Astrocyte (in vitro differentiated cells and primary cell): ENCODE measurements around the gene CLBA1. TPM values are rescaled to one million over a fixed set of nuclear protein-coding genes. Genes with fewer than 3 reads are reported as not detected.

Experiments used
- DNase-seq: peaks from one replicate; pipeline ENCODE4 v3.0.0-alpha.2; 2010; ENCODE audit warnings: low read depth
- FAIRE-seq: peaks from 2 replicates; lab custom pipeline; 2011; peaks lifted over from hg19 to GRCh38; lab: Jason Lieb, UNC
- H2AFZ ChIP-seq: 2 replicates; pipeline ENCODE4 v1.6.0; 2012; ENCODE audit warnings: low read depth, low read length, inconsistent platforms
- H3K27ac ChIP-seq: 2 replicates; pipeline ENCODE4 v1.5.1; 2011; ENCODE audit warnings: low read depth, low read length, inconsistent platforms
- H3K27me3 ChIP-seq: 2 replicates; pipeline ENCODE4 v1.6.0; 2011; ENCODE audit warnings: low read length, inconsistent platforms; ENCODE audit not compliant: insufficient read depth
- H3K36me3 ChIP-seq: 2 replicates; pipeline ENCODE4 v1.5.1; 2011; ENCODE audit warnings: low read length, inconsistent platforms; ENCODE audit not compliant: insufficient read depth
- H3K4me1 ChIP-seq: 2 replicates; pipeline ENCODE4 v1.5.1; 2011; ENCODE audit warnings: low read length, inconsistent platforms; ENCODE audit not compliant: insufficient read depth
- H3K4me2 ChIP-seq: 2 replicates; pipeline ENCODE4 v1.6.0; 2012; ENCODE audit warnings: low read length, inconsistent platforms
- H3K4me3 ChIP-seq: 2 replicates; pipeline ENCODE4 v1.5.1; 2011; ENCODE audit warnings: low read depth, mild to moderate bottlenecking, low read length, inconsistent platforms; ENCODE audit not compliant: insufficient read depth
- H3K79me2 ChIP-seq: 2 replicates; pipeline ENCODE4 v1.6.0; 2012; ENCODE audit warnings: mild to moderate bottlenecking, low read length, inconsistent platforms; ENCODE audit not compliant: insufficient read depth
- H3K9ac ChIP-seq: 2 replicates; pipeline ENCODE4 v1.6.0; 2012; ENCODE audit warnings: mild to moderate bottlenecking, low read length, inconsistent platforms
- H3K9me3 ChIP-seq: 2 replicates; pipeline ENCODE4 v1.5.1; 2012; ENCODE audit warnings: low read depth, mild to moderate bottlenecking, low read length, inconsistent platforms; ENCODE audit not compliant: insufficient read depth
- H4K20me1 ChIP-seq: 2 replicates; pipeline ENCODE4 v1.6.0; 2012; ENCODE audit warnings: low read length, inconsistent platforms; ENCODE audit not compliant: insufficient read depth
- H3K27ac Mint-ChIP-seq: one replicate; pipeline ENCODE4 v1.8.0; 2021; ENCODE audit warnings: mild to moderate bottlenecking, mixed read lengths; ENCODE audit not compliant: unreplicated experiment
- H3K27me3 Mint-ChIP-seq: one replicate; pipeline ENCODE4 v1.8.0; 2021; ENCODE audit warnings: low read depth, mixed read lengths; ENCODE audit not compliant: unreplicated experiment
- H3K36me3 Mint-ChIP-seq: one replicate; pipeline ENCODE4 v1.8.0; 2021; ENCODE audit warnings: low read depth, mixed read lengths; ENCODE audit not compliant: unreplicated experiment
- H3K4me1 Mint-ChIP-seq: one replicate; pipeline ENCODE4 v1.8.0; 2021; ENCODE audit warnings: low read depth, mixed read lengths; ENCODE audit not compliant: unreplicated experiment
- H3K4me3 Mint-ChIP-seq: one replicate; pipeline ENCODE4 v1.8.0; 2021; ENCODE audit warnings: mild to moderate bottlenecking, moderate library complexity, mixed read lengths; ENCODE audit not compliant: unreplicated experiment
- H3K9me3 Mint-ChIP-seq: one replicate; pipeline ENCODE4 v1.8.0; 2021; ENCODE audit warnings: mild to moderate bottlenecking, mixed read lengths; ENCODE audit not compliant: unreplicated experiment
- EZH2 ChIP-seq: IDR thresholded peaks from 2 replicates; pipeline ENCODE4 v1.6.1; 2012; ENCODE audit warnings: mild to moderate bottlenecking, low read length, inconsistent platforms; ENCODE audit not compliant: insufficient read depth
- total RNA-seq: library from RNA; stranded (reverse); gene quantifications from 2 replicates; pipeline ENCODE4 v1.2.1, GENCODE V29; 2021
- TF ChIP-seq, protein P1 (sequence below): IDR thresholded peaks from 2 replicates; pipeline ENCODE4 v1.5.1; 2011; ENCODE audit warnings: low read depth, mild to moderate bottlenecking, inconsistent platforms, low read length, moderate library complexity; ENCODE audit not compliant: insufficient read depth

The CLBA1 gene
- total RNA-seq, 1 donor from 2014 or later, result 6.3 TPM

DNA sequence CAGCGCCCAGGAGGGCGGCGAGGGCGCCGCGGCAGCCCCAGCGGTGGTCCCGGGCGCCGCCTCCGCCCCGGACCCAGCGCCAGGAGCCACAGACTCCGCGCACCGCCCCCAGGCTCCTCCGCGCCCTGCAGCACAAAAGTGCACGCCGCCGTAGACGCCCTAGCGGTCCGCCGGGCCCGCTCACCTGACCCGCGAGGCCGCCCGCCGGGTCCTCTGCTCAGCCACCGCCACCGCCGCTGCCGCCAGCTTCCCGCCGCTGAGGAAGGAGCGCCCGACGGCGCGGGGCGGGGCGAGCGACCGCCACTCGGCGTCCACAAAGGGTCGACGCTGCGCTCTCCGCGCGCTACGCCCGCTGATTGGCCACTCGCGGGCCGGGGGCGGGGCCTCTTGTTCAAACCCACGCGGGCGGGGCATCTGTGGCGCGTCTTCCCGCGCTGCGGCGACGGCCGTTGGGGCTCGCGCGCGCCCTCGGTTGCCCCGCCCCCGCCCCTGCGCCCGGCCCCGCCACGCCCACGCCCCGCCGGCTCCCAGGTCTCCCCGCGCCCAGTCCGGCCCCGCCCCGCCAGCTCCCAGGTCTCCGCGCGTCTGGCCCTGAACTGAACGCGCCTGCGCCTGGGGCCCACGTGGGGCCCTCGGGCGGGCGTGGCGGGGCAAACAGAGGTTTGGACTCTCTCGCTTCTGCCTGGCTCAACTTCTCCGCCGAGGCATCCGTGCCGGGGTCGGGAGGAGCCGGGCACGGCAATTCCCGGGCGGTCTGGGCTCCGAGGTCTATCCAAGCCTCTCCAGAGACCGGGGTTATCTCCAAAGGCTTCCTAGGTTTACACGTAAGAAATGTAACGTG, 35.4 kb downstream of the CLBA1 start, which contains the start of gene CDCA4:
Gene CDCA4 (minus strand): TSS at position 269 of the 841 bp plus-strand sequence. CDS start 9,154 bp downstream, outside the sequence.
- Histone ChIP-seq H3K27ac (peak within 1 kb of the TSS; percentile 81), H3K27me3 (no peaks in the 10 kb centered on the region), H3K4me1 (peaks cover 57% of the 10 kb centered on the region), H3K4me3 (peak within 1 kb of the TSS; percentile 77), H2AFZ (peak within 1 kb of the TSS; percentile 64), H3K9ac (peak within 1 kb of the TSS; percentile 88), H3K36me3 (no peaks in the 10 kb centered on the region), H3K4me2 (peak within 1 kb of the TSS; percentile 95), H3K79me2 (peaks cover 59% of the 10 kb centered on the region), H3K9me3 (no peaks in the 10 kb centered on the region), H4K20me1 (peaks cover 39% of the 10 kb centered on the region)
- DNase-seq (peak; percentile 76), FAIRE-seq (no peak)
- Mint-ChIP-seq H3K27me3 (no peaks in the 10 kb centered on the region), H3K27ac (peak within 1 kb of the TSS; percentile 93), H3K4me1 (peaks cover 28% of the 10 kb centered on the region), H3K4me3 (peak within 1 kb of the TSS; percentile 91), H3K9me3 (no peaks in the 10 kb centered on the region), H3K36me3 (peaks cover 2% of the 10 kb centered on the region)
- TF ChIP-seq, protein P1, sequence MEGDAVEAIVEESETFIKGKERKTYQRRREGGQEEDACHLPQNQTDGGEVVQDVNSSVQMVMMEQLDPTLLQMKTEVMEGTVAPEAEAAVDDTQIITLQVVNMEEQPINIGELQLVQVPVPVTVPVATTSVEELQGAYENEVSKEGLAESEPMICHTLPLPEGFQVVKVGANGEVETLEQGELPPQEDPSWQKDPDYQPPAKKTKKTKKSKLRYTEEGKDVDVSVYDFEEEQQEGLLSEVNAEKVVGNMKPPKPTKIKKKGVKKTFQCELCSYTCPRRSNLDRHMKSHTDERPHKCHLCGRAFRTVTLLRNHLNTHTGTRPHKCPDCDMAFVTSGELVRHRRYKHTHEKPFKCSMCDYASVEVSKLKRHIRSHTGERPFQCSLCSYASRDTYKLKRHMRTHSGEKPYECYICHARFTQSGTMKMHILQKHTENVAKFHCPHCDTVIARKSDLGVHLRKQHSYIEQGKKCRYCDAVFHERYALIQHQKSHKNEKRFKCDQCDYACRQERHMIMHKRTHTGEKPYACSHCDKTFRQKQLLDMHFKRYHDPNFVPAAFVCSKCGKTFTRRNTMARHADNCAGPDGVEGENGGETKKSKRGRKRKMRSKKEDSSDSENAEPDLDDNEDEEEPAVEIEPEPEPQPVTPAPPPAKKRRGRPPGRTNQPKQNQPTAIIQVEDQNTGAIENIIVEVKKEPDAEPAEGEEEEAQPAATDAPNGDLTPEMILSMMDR, result no peak
- no peak for TF ChIP-seq EZH2

DNA sequence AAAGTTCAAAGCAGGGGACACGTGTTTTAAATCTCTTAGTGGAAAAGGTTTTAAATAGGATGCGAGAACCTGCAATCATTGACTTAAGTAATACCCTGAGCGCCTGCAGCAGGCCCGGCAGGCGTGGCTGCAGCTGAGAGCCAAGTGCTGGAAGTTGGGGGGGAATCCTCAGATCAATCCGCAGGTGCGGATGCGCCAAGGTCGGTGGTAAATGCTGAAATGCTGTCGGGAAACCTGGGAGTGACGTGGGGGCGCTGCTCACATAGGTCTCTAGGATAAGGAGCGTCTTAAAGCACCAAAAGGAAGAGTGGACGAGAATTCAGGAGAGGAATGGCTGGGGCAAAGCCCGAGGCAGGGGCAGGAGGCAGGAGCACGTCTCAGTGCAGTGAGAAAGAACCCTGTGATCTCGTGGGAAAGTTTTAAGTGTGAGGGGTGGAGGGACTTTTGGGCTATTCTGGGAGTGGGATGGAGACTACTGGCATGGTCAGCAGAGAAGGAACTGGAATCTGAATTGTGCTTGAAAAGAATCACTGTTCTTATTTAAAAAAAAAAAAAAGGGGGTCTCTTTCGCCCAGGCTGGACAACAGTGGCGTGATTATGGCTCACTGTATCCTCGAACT, 36.2 kb downstream of the CLBA1 start:
- Histone ChIP-seq H3K27ac (peak overlapping the region; percentile 81), H3K4me1 (peaks cover 61% of the 10 kb centered on the region), H3K27me3 (no peaks in the 10 kb centered on the region), H3K9me3 (no peaks in the 10 kb centered on the region), H3K4me2 (peak overlapping the region; percentile 95), H3K79me2 (peaks cover 51% of the 10 kb centered on the region), H3K4me3 (peak overlapping the region; percentile 74), H3K9ac (peak overlapping the region; percentile 86), H3K36me3 (no peaks in the 10 kb centered on the region), H4K20me1 (peaks cover 31% of the 10 kb centered on the region), H2AFZ (peak overlapping the region; percentile 20)
- peak overlapping the region; percentile 90 for H3K4me3 Mint-ChIP-seq
- TF ChIP-seq EZH2, result no peak
- TF ChIP-seq, protein P1, result peak; percentile 8
- FAIRE-seq (no peak), DNase-seq (no peak)
- no peaks in the 10 kb centered on the region for H3K27me3 Mint-ChIP-seq
- H3K9me3 Mint-ChIP-seq, result no peaks in the 10 kb centered on the region
- peak overlapping the region; percentile 92 for H3K27ac Mint-ChIP-seq
- peaks cover 31% of the 10 kb centered on the region for H3K4me1 Mint-ChIP-seq
- no peaks in the 10 kb centered on the region for H3K36me3 Mint-ChIP-seq
